Renal cortical epithelial cell (primary cell): ENCODE measurements around the gene MORC3. TPM values are rescaled to one million over a fixed set of nuclear protein-coding genes. Genes with fewer than 3 reads are reported as not detected.

Source experiments
- DNase-seq: peaks from one replicate; pipeline ENCODE4 v3.0.0-alpha.2; 2011; ENCODE audit warnings: low read depth
- total RNA-seq: library from RNA; depleted of rRNA; stranded (reverse); fragments of >200 nt; gene quantifications from 2 replicates; pipeline ENCODE4 v1.2.3, GENCODE V29; 2014

The MORC3 gene
- total RNA-seq, 1 donor from 2014 or later = 46.7 TPM

GRCh38 chr21:36423771-36424433 is 103.9 kb downstream of the MORC3 start:
- no peak for DNase-seq

- DNase-seq = peak; percentile 47
Measured at GRCh38 chr21:36424592-36424991, 104.6 kb downstream of the MORC3 start.

- no peak for DNase-seq
Measured at GRCh38 chr21:36425286-36425685, 105.3 kb downstream of the MORC3 start.

Other genes with a start within 250 kb of the MORC3 start
- gene CBR3, start 185.1 kb upstream of the MORC3 start, total RNA-seq = 1.4 and 3.3 TPM in 2 replicates
- gene DOP1B, start 163.4 kb upstream of the MORC3 start, total RNA-seq = 21.0 and 25.4 TPM in 2 replicates
- gene CHAF1B, start 65.2 kb downstream of the MORC3 start, total RNA-seq = 0.70 and 3.1 TPM in 2 replicates
- gene CLDN14, start 159.9 kb downstream of the MORC3 start, total RNA-seq = 1.6 and 4.0 TPM in 2 replicates